Neural cell (in vitro differentiated cells): Measurements from ENCODE around the gene CEP170B.

Experiments used
- EZH2 ChIP-seq: fragments of 200-600, 300-800 bp; shearing (Covaris generic), sonication (generic); IDR thresholded peaks from 2 replicates; pipeline ENCODE4 v1.6.1; 2014; ENCODE audit warnings: antibody characterized with exemption, low read length, borderline replicate concordance, mild to moderate bottlenecking; ENCODE audit not compliant: insufficient read depth, poor library complexity, severe bottlenecking
- MXI1 ChIP-seq: fragments of 450-650 bp; conservative IDR thresholded peaks from 2 replicates; pipeline ENCODE4 v1.6.1; 2014; ENCODE audit warnings: antibody characterized with exemption, mild to moderate bottlenecking; ENCODE audit not compliant: poor library complexity, severe bottlenecking
- RAD21 ChIP-seq: fragments of 450-650 bp; conservative IDR thresholded peaks from 2 replicates; pipeline ENCODE4 v1.6.1; 2014; ENCODE audit warnings: antibody characterized with exemption, mild to moderate bottlenecking, moderate library complexity
- REST ChIP-seq: IDR thresholded peaks from 2 replicates; pipeline ENCODE4 v1.6.1; 2012; ENCODE audit warnings: borderline replicate concordance
- TF ChIP-seq, protein P1 (sequence below): fragments of 450-650 bp; IDR thresholded peaks from 2 replicates; pipeline ENCODE4 v1.5.1; 2014; ENCODE audit warnings: antibody characterized with exemption, mild to moderate bottlenecking, moderate library complexity; ENCODE audit not compliant: poor library complexity, severe bottlenecking

DNA sequence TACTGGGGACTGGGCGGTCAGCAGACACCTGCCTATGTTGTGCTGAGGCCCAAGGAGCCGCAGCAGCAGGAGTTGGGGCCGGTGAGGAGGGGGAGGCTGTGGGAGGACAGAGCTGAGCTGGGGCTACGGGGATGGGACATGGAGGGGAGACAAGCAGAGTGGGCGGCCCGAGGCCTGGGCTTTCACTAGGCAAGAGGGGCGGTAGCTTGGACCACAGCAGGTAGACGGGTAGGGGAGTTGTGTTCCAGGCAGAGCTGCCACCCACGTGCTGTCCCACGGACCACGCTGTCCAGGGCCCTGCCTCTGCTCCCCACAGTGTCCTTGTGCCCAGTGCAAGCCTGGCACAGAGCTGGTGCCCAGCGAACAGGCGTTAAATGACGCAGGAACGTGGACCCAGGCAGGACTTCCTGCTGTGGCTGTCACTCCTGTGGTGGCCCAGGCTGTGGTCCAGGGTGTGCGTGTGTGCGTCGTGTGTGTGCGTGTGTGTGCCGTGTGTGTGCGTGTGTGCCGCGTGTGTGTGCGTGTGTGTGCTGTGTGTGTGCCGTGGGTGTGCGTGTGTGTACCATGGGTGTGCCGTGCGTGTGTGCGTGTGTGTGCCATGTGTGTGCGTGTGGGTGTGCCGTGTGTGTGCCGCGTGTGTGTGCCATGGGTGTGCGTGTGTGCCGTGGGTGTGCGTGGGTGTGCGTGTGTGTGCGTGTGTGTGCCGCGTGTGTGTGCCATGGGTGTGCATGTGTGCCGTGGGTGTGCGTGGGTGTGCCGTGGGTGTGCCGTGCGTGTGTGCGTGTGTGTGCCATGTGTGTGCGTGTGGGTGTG lies 6.8 kb downstream of the CEP170B start:
- TF ChIP-seq, protein P1, sequence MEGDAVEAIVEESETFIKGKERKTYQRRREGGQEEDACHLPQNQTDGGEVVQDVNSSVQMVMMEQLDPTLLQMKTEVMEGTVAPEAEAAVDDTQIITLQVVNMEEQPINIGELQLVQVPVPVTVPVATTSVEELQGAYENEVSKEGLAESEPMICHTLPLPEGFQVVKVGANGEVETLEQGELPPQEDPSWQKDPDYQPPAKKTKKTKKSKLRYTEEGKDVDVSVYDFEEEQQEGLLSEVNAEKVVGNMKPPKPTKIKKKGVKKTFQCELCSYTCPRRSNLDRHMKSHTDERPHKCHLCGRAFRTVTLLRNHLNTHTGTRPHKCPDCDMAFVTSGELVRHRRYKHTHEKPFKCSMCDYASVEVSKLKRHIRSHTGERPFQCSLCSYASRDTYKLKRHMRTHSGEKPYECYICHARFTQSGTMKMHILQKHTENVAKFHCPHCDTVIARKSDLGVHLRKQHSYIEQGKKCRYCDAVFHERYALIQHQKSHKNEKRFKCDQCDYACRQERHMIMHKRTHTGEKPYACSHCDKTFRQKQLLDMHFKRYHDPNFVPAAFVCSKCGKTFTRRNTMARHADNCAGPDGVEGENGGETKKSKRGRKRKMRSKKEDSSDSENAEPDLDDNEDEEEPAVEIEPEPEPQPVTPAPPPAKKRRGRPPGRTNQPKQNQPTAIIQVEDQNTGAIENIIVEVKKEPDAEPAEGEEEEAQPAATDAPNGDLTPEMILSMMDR, result no peak
- no peak for TF ChIP-seq RAD21
- TF ChIP-seq EZH2, result no peak
- no peak for TF ChIP-seq MXI1
- TF ChIP-seq REST, result no peak
